IMR-90 (cell line): ENCODE measurements around the gene ELL2.

Experiments used
- BHLHE40 ChIP-seq: fragments of 150-350 bp; IDR thresholded peaks from 2 replicates; pipeline ENCODE4 v1.6.1; 2016; ENCODE audit warnings: mild to moderate bottlenecking, low read depth, low read length
- CTCF ChIP-seq: conservative IDR thresholded peaks from 2 replicates; pipeline ENCODE4 v1.5.1; 2012; ENCODE audit warnings: mild to moderate bottlenecking, low read depth, low read length, improper control_type of control experiment
- POLR2A ChIP-seq: IDR thresholded peaks from 2 replicates; pipeline ENCODE4 v1.6.1; 2012; ENCODE audit warnings: mild to moderate bottlenecking, low read depth, low read length
- SMC3 ChIP-seq: fragments of 150-350 bp; IDR thresholded peaks from 2 replicates; pipeline ENCODE4 v1.6.1; 2016; ENCODE audit warnings: low read depth, mild to moderate bottlenecking, antibody characterized with exemption, low read length, moderate library complexity

- TF ChIP-seq CTCF (no peak), POLR2A (no peak; the same call in 1 of the 2 replicates), BHLHE40 (no peak), SMC3 (no peak)
Measured at GRCh38 chr5:95881833-95882232, 79.8 kb downstream of the ELL2 start.
